GM23338 (cell line): ENCODE measurements around the gene SSTR4. TPM values are rescaled to one million over a fixed set of nuclear protein-coding genes. Genes with fewer than 3 reads are reported as not detected.

ENCODE experiments used
- ATAC-seq: fragments of 200-7000 bp; cut with Tn5 transposase; 3 replicates; pipeline ENCODE4 v1.9.1; 2020
- DNase-seq: peaks from one replicate; pipeline ENCODE4 v3.0.0-alpha.2; 2015; ENCODE audit warnings: low spot score
- H2AFZ ChIP-seq: fragments of 200-600 bp; sonication (generic); 2 replicates; pipeline ENCODE4 v1.8.0; 2016; ENCODE audit warnings: antibody characterized with exemption, mild to moderate bottlenecking, moderate library complexity
- H3F3A ChIP-seq: fragments of 200-600 bp; sonication (generic); replicated peaks from 2 replicates; pipeline ENCODE4 v1.8.0; 2017; ENCODE audit warnings: antibody characterized with exemption, mixed run types, low read depth
- H3K27ac ChIP-seq: fragments of 200-600 bp; sonication (generic); 2 replicates; pipeline ENCODE4 v1.6.1; 2016; ENCODE audit warnings: low read depth
- H3K27me3 ChIP-seq: fragments of 200-600 bp; sonication (generic); 2 replicates; pipeline ENCODE4 v1.8.0; 2016; ENCODE audit warnings: mild to moderate bottlenecking, mixed run types, moderate library complexity; ENCODE audit not compliant: insufficient read depth
- H3K36me3 ChIP-seq: fragments of 200-600 bp; sonication (generic); 2 replicates; pipeline ENCODE4 v1.8.0; 2016; ENCODE audit warnings: mild to moderate bottlenecking; ENCODE audit not compliant: insufficient read depth
- H3K4me1 ChIP-seq: fragments of 200-600 bp; sonication (generic); 2 replicates; pipeline ENCODE4 v1.8.0; 2016; ENCODE audit warnings: mild to moderate bottlenecking, moderate library complexity; ENCODE audit not compliant: insufficient read depth
- H3K4me2 ChIP-seq: fragments of 200-600 bp; sonication (generic); 2 replicates; pipeline ENCODE4 v1.7.1; 2017; ENCODE audit warnings: mixed run types
- H3K4me3 ChIP-seq: fragments of 200-600 bp; sonication (generic); 2 replicates; pipeline ENCODE4 v1.6.1; 2016; ENCODE audit warnings: mixed run types
- H3K79me2 ChIP-seq: fragments of 200-600 bp; sonication (generic); replicated peaks from 2 replicates; pipeline ENCODE4 v1.8.0; 2017; ENCODE audit warnings: mild to moderate bottlenecking; ENCODE audit not compliant: insufficient read depth
- H3K9me2 ChIP-seq: fragments of 200-600 bp; sonication (generic); 2 replicates; pipeline ENCODE4 v1.8.0; 2017; ENCODE audit not compliant: insufficient read depth
- H4K20me1 ChIP-seq: fragments of 200-600 bp; sonication (generic); replicated peaks from 2 replicates; pipeline ENCODE4 v1.8.0; 2017; ENCODE audit warnings: mild to moderate bottlenecking; ENCODE audit not compliant: insufficient read depth
- H3K27ac Mint-ChIP-seq: 2 replicates; pipeline ENCODE4 v1.8.0; 2020; ENCODE audit warnings: inconsistent platforms, mild to moderate bottlenecking, moderate library complexity, mixed read lengths
- H3K27me3 Mint-ChIP-seq: 3 replicates; pipeline ENCODE4 v1.8.0; 2022; ENCODE audit warnings: low read depth, mild to moderate bottlenecking, moderate library complexity, mixed read lengths, inconsistent platforms; ENCODE audit not compliant: insufficient read depth, poor library complexity
- H3K36me3 Mint-ChIP-seq: 3 replicates; pipeline ENCODE4 v1.8.0; 2021; ENCODE audit warnings: low read depth, mild to moderate bottlenecking, inconsistent platforms, moderate library complexity, mixed read lengths
- H3K4me1 Mint-ChIP-seq: 3 replicates; pipeline ENCODE4 v1.8.0; 2020; ENCODE audit warnings: mild to moderate bottlenecking, inconsistent platforms, mixed read lengths
- H3K4me3 Mint-ChIP-seq: 3 replicates; pipeline ENCODE4 v1.8.0; 2021; ENCODE audit warnings: moderate library complexity, mild to moderate bottlenecking, inconsistent platforms, mixed read lengths
- H3K9me3 Mint-ChIP-seq: 3 replicates; pipeline ENCODE4 v1.8.0; 2020; ENCODE audit warnings: moderate library complexity, mild to moderate bottlenecking, inconsistent platforms, mixed read lengths
- EZH2 ChIP-seq: fragments of 200-600 bp; sonication (generic); IDR thresholded peaks from one replicate; pipeline ENCODE4 v1.8.0; 2017; ENCODE audit warnings: antibody characterized with exemption, mild to moderate bottlenecking, low read depth; ENCODE audit not compliant: unreplicated experiment
- NANOG ChIP-seq: IDR thresholded peaks from 2 replicates; pipeline ENCODE4 v1.6.1; 2016; ENCODE audit warnings: antibody characterized with exemption, borderline replicate concordance
- POLR2AphosphoS5 ChIP-seq: IDR thresholded peaks from 2 replicates; pipeline ENCODE4 v1.6.1; 2016; ENCODE audit warnings: antibody characterized with exemption, low read depth
- STAT1 ChIP-seq: IDR thresholded peaks from one replicate; pipeline ENCODE4 v1.6.1; 2016; ENCODE audit warnings: antibody characterized with exemption; ENCODE audit not compliant: unreplicated experiment
- ZNF114 ChIP-seq: fragments of 250-450 bp; sonication (Bioruptor Pico); IDR thresholded peaks from 2 replicates; pipeline ENCODE4 v1.5.0; 2020; ENCODE audit warnings: mild to moderate bottlenecking, moderate library complexity
- ZNF331 ChIP-seq: fragments of 250-450 bp; sonication (Bioruptor Pico); IDR thresholded peaks from 2 replicates; pipeline ENCODE4 v1.5.0; 2020; ENCODE audit warnings: low read depth, mild to moderate bottlenecking, moderate library complexity
- ZNF462 ChIP-seq: fragments of 250-450 bp; sonication (Bioruptor Pico); IDR thresholded peaks from 2 replicates; pipeline ENCODE4 v1.5.0; 2020; ENCODE audit warnings: mild to moderate bottlenecking, moderate library complexity
- polyA plus RNA-seq: library from polyadenylated mRNA; unstranded; fragments of >200 nt; fragmentation: Nextera tagmentation; extraction: Ambion mirVana; gene quantifications from 2 replicates; pipeline ENCODE4 v1.2.1, GENCODE V29; 2016
- total RNA-seq: library from RNA; depleted of rRNA; stranded (reverse); fragments of >200 nt; shearing (Covaris generic); gene quantifications from 2 replicates; pipeline ENCODE4 v1.2.3, GENCODE V29; 2014

Gene SSTR4
- total and polyA plus RNA-seq, 2 experiments from 2014 or later = not detected

GRCh38 chr20:23084845-23085365 lies 49.8 kb downstream of the SSTR4 start (continued):
- TF ChIP-seq ZNF462 (CRISPR knock-in tag) (no peak), EZH2 (no peak), STAT1 (no peak), NANOG (no peak), ZNF114 (CRISPR knock-in tag) (no peak), ZNF331 (CRISPR knock-in tag) (no peak)

- Histone ChIP-seq H3K4me2 (no peak overlapping the region), H3K4me3 (no peak overlapping the region), H3F3A (no peaks in the 10 kb centered on the region), H3K36me3 (no peaks in the 10 kb centered on the region), H3K4me1 (no peaks in the 10 kb centered on the region; the same call in 1 of the 2 replicates), H3K9me2 (no peaks in the 10 kb centered on the region), H3K27ac (no peak overlapping the region), H2AFZ (no peak overlapping the region), H3K79me2 (no peaks in the 10 kb centered on the region), H3K27me3 (no peaks in the 10 kb centered on the region), H4K20me1 (no peaks in the 10 kb centered on the region)
- Mint-ChIP-seq H3K36me3 (no peaks in the 10 kb centered on the region), H3K9me3 (no peaks in the 10 kb centered on the region), H3K27ac (no peak overlapping the region), H3K4me3 (no peak overlapping the region), H3K27me3 (peaks cover 8% of the 10 kb centered on the region), H3K4me1 (peaks cover 29% of the 10 kb centered on the region)
- ATAC-seq = no peak
- no peak for DNase-seq
- TF ChIP-seq POLR2AphosphoS5 = no peak
These were observed 50.4 kb downstream of the SSTR4 start for GRCh38 chr20:23085436-23086055.
